Measurements from ENCODE around the gene ELMO1. TPM values are rescaled to one million over a fixed set of nuclear protein-coding genes. Genes with fewer than 3 reads are reported as not detected.

ELMO1 gene
- total RNA-seq, 4 donors from 2014 or later: 31.1 to 42.9 (median 38.7) TPM

- H3K27me3 ChIP-seq: no peaks in the 10 kb centered on the region
- H3K36me3 ChIP-seq: no peaks in the 10 kb centered on the region
- no peaks in the 10 kb centered on the region for H3K9me3 ChIP-seq
- no peak for DNase-seq (ENCODE audit: extremely low spot score)
- peaks cover 0 to 11% (median 2%) of the 10 kb centered on the region in 4 donors for H3K4me1 ChIP-seq
- H3K27ac ChIP-seq (replicated peaks in 1 of 4): no peak overlapping the region
- no peak overlapping the region for H3K4me3 ChIP-seq
- intact Hi-C loops (cut with DNase I): no loop called here
- TF ChIP-seq POLR2AphosphoS5 (IDR thresholded peaks at IDR 0.05) (no peak), EP300 (IDR thresholded peaks at IDR 0.05) (no peak), CTCF (IDR thresholded peaks at IDR 0.05) (no peak), POLR2A (IDR thresholded peaks at IDR 0.05; ENCODE audit: low read depth) (no peak)
- WGBS: 70% methylated on average over 5 of the region's 5 CpGs
These were observed 173.5 kb downstream of the ELMO1 start for GRCh38 chr7:37275078-37275710.

- Histone ChIP-seq H3K4me1 (peaks cover 0 to 11% (median 2%) of the 10 kb centered on the region in 4 donors), H3K27ac (replicated peaks in 1 of 4) (no peak overlapping the region), H3K9me3 (no peaks in the 10 kb centered on the region), H3K27me3 (no peaks in the 10 kb centered on the region), H3K36me3 (no peaks in the 10 kb centered on the region), H3K4me3 (no peak overlapping the region)
- intact Hi-C loops (cut with DNase I): no loop called here
- no peak for DNase-seq (ENCODE audit: extremely low spot score)
- TF ChIP-seq POLR2AphosphoS5 (IDR thresholded peaks at IDR 0.05): no peak
- TF ChIP-seq EP300 (IDR thresholded peaks at IDR 0.05): no peak
- no peak for TF ChIP-seq CTCF (IDR thresholded peaks at IDR 0.05)
- no peak for TF ChIP-seq POLR2A (IDR thresholded peaks at IDR 0.05; ENCODE audit: low read depth)
- WGBS: 66% methylated on average over 2 of the region's 2 CpGs
These were observed 174.8 kb downstream of the ELMO1 start for GRCh38 chr7:37273891-37274290.

- DNase-seq (ENCODE audit: extremely low spot score): no peak
- intact Hi-C loops (cut with DNase I): no loop called here
- 79% methylated on average over 6 of the region's 6 CpGs for WGBS
- Histone ChIP-seq H3K36me3 (no peaks in the 10 kb centered on the region), H3K9me3 (no peaks in the 10 kb centered on the region), H3K27me3 (no peaks in the 10 kb centered on the region), H3K4me1 (peaks cover 0 to 6% (median under 1%) of the 10 kb centered on the region in 4 donors), H3K4me3 (no peak overlapping the region), H3K27ac (replicated peaks in 1 of 4) (no peak overlapping the region)
- no peak for TF ChIP-seq POLR2AphosphoS5 (IDR thresholded peaks at IDR 0.05)
- no peak for TF ChIP-seq POLR2A (IDR thresholded peaks at IDR 0.05; ENCODE audit: low read depth)
- TF ChIP-seq CTCF (IDR thresholded peaks at IDR 0.05): no peak
- no peak for TF ChIP-seq EP300 (IDR thresholded peaks at IDR 0.05)
These were observed 178.8 kb downstream of the ELMO1 start for GRCh38 chr7:37269711-37270508.

- Histone ChIP-seq H3K27me3 (no peaks in the 10 kb centered on the region), H3K36me3 (no peaks in the 10 kb centered on the region), H3K4me1 (peaks cover 0 to 6% (median 0%) of the 10 kb centered on the region in 4 donors), H3K27ac (replicated peaks in 1 of 4) (no peak overlapping the region), H3K9me3 (no peaks in the 10 kb centered on the region), H3K4me3 (no peak overlapping the region)
- WGBS: 95% methylated on average over 8 of the region's 8 CpGs
- intact Hi-C loops (cut with DNase I): no loop called here
- DNase-seq (ENCODE audit: extremely low spot score): no peak
- TF ChIP-seq POLR2AphosphoS5 (IDR thresholded peaks at IDR 0.05) (no peak), CTCF (IDR thresholded peaks at IDR 0.05) (no peak), POLR2A (IDR thresholded peaks at IDR 0.05; ENCODE audit: low read depth) (no peak), EP300 (IDR thresholded peaks at IDR 0.05) (no peak)
These were observed 181.4 kb downstream of the ELMO1 start for GRCh38 chr7:37267251-37267650.
